DND-41 (cell line): Measurements from ENCODE around the gene FHAD1.

Experiments
- ATAC-seq: fragments of 200-7000 bp; cut with Tn5 transposase; 3 replicates; pipeline ENCODE4 v1.9.1; 2021; ENCODE audit warnings: low read depth; ENCODE audit not compliant: insufficient read depth
- DNase-seq: peaks from one replicate; pipeline ENCODE4 v3.0.0-alpha.2; 2020
- H2AFZ ChIP-seq: 2 replicates; pipeline ENCODE4 v1.6.0; 2012; ENCODE audit warnings: low read depth, low read length
- H3K27ac ChIP-seq: 2 replicates; pipeline ENCODE4 v1.5.1; 2012; ENCODE audit warnings: low read length, inconsistent platforms
- H3K27me3 ChIP-seq: fragments of 200-600 bp; sonication (generic); 2 replicates; pipeline ENCODE4 v1.6.0; 2012; ENCODE audit warnings: low read length, mild to moderate bottlenecking, inconsistent platforms; ENCODE audit not compliant: insufficient read depth, poor library complexity
- H3K36me3 ChIP-seq: 2 replicates; pipeline ENCODE4 v1.5.1; 2012; ENCODE audit warnings: low read length, inconsistent platforms; ENCODE audit not compliant: insufficient read depth
- H3K4me1 ChIP-seq: 2 replicates; pipeline ENCODE4 v1.5.1; 2012; ENCODE audit warnings: mild to moderate bottlenecking, low read length; ENCODE audit not compliant: insufficient read depth
- H3K4me2 ChIP-seq: 2 replicates; pipeline ENCODE4 v1.6.0; 2012; ENCODE audit warnings: mild to moderate bottlenecking, moderate library complexity, low read length, inconsistent platforms; ENCODE audit not compliant: insufficient read depth
- H3K4me3 ChIP-seq, 2 experiments: fragments of 200-600 bp in 1 of 2; shearing (Covaris generic) in 1 of 2; 2 replicates each; pipeline ENCODE4 v1.5.1; 2012 to 2016; ENCODE audit warnings: inconsistent platforms in 2 of 2, low read length in 2 of 2, mild to moderate bottlenecking in 2 of 2, low read depth in 1 of 2, moderate library complexity in 1 of 2
- H3K79me2 ChIP-seq: 2 replicates; pipeline ENCODE4 v1.6.0; 2012; ENCODE audit warnings: low read length, inconsistent platforms; ENCODE audit not compliant: insufficient read depth
- H3K9ac ChIP-seq: 2 replicates; pipeline ENCODE4 v1.6.0; 2012; ENCODE audit warnings: low read depth, mild to moderate bottlenecking, inconsistent platforms, low read length, moderate library complexity
- H3K9me3 ChIP-seq: 2 replicates; pipeline ENCODE4 v1.5.1; 2012; ENCODE audit warnings: low read length, moderate library complexity, mild to moderate bottlenecking, inconsistent platforms; ENCODE audit not compliant: insufficient read depth, severe bottlenecking
- H4K20me1 ChIP-seq: 2 replicates; pipeline ENCODE4 v1.6.0; 2012; ENCODE audit warnings: low read length; ENCODE audit not compliant: insufficient read depth
- CTCF ChIP-seq: IDR thresholded peaks from 2 replicates; pipeline ENCODE4 v1.5.1; 2012; ENCODE audit warnings: borderline replicate concordance, low read length, moderate library complexity, mild to moderate bottlenecking; ENCODE audit not compliant: poor library complexity, severe bottlenecking; ENCODE audit errors: extremely low read depth
- EZH2 ChIP-seq: IDR thresholded peaks from 3 replicates; pipeline ENCODE4 v1.6.1; 2012; ENCODE audit warnings: borderline replicate concordance, low read depth, mild to moderate bottlenecking, moderate library complexity, low read length, inconsistent platforms; ENCODE audit not compliant: severe bottlenecking

The FHAD1 gene

GRCh38 chr1:15442759-15443158 is 195.7 kb downstream of the FHAD1 start:
- no peaks in the 10 kb centered on the region for H3K36me3 ChIP-seq
- no peak for TF ChIP-seq EZH2
- TF ChIP-seq CTCF, result no peak
- no peak for ATAC-seq
- no peak for DNase-seq
- H3K27me3 ChIP-seq, result no peaks in the 10 kb centered on the region
- no peaks in the 10 kb centered on the region for H3K9me3 ChIP-seq
- H3K79me2 ChIP-seq, result no peaks in the 10 kb centered on the region
- H3K27ac ChIP-seq, result no peak overlapping the region
- H3K4me2 ChIP-seq, result no peak overlapping the region
- H4K20me1 ChIP-seq, result 0 out of 2 replicates have a peak, but pooled peaks cover 4% of the 10 kb centered on the region
- no peak overlapping the region for H2AFZ ChIP-seq
- H3K9ac ChIP-seq, result no peak overlapping the region
- H3K4me3 ChIP-seq, result no peak overlapping the region
- no peaks in the 10 kb centered on the region for H3K4me1 ChIP-seq

GRCh38 chr1:15443281-15443680 is 196.3 kb downstream of the FHAD1 start:
- Histone ChIP-seq H2AFZ (no peak overlapping the region), H3K27me3 (no peaks in the 10 kb centered on the region), H3K4me2 (no peak overlapping the region), H3K9ac (no peak overlapping the region), H4K20me1 (0 out of 2 replicates have a peak, but pooled peaks cover 4% of the 10 kb centered on the region), H3K4me3 (no peak overlapping the region), H3K27ac (no peak overlapping the region), H3K4me1 (no peaks in the 10 kb centered on the region), H3K79me2 (no peaks in the 10 kb centered on the region), H3K9me3 (no peaks in the 10 kb centered on the region), H3K36me3 (no peaks in the 10 kb centered on the region)
- ATAC-seq (no peak), DNase-seq (no peak)
- TF ChIP-seq CTCF (no peak), EZH2 (no peak)

DNA sequence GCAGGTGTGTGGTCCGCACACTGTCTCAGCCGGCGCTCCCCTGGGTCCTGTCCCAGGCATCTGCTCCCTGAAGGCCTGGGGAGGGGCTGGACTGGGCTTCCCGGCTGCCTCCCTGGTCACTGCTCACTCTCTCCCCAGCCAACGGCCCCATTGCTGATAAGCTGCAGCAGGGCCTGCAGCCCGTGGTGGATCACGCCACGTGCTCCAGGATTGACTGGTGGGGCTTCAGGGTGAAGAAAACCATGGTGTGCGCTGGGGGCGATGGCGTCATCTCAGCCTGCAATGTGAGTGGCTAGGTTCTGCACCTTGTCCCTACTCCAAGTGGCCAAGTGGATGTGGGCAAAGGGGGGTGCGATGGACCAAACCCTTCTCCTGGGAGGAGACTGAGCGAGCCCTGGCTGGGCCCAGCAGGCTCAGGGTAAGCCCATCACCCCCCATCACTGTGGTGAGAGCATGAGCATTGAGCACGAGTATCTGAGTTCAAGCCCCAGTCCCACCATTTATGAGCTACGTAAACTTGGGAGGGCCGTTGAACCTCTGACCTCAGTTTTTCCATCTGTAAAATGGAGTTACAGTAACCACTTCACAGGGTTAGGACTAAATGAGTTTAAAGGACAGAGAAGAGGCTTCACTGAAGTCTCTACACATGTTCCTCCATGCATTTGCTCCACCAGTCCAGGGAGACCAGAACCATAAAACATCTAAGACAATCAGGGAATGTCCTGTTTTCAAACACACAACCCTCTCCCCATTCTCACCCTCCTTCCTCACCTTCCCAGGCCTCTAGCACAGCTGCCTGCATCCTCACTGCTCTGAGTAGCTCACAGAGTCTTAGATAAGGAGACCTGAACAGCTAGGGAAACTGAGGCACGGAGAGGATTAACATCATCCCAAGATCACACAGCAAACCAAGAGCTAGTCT is 197.7 kb downstream of the FHAD1 start:
- Histone ChIP-seq H3K4me1 (no peaks in the 10 kb centered on the region), H3K9me3 (no peaks in the 10 kb centered on the region), H2AFZ (no peak overlapping the region), H3K27me3 (no peaks in the 10 kb centered on the region), H4K20me1 (0 out of 2 replicates have a peak, but pooled peaks cover 4% of the 10 kb centered on the region), H3K4me3 (no peak overlapping the region), H3K4me2 (no peak overlapping the region), H3K36me3 (no peaks in the 10 kb centered on the region), H3K79me2 (no peaks in the 10 kb centered on the region), H3K27ac (no peak overlapping the region), H3K9ac (no peak overlapping the region)
- ATAC-seq (no peak), DNase-seq (no peak)
- TF ChIP-seq EZH2, result no peak
- TF ChIP-seq CTCF, result no peak
